Measurements from ENCODE around the gene TRIO. TPM values are rescaled to one million over a fixed set of nuclear protein-coding genes. Genes with fewer than 3 reads are reported as not detected.
"Not testable (repeated sequence)": the region's sequence is repeated elsewhere in the genome, so short reads cannot be mapped to it uniquely, and the experiment has no call there.

Gene TRIO
- 21.6 TPM for polyA plus RNA-seq (2013, experiment 1 of 2)
- polyA plus RNA-seq (2013, experiment 2 of 2): 22.4 TPM

DNA sequence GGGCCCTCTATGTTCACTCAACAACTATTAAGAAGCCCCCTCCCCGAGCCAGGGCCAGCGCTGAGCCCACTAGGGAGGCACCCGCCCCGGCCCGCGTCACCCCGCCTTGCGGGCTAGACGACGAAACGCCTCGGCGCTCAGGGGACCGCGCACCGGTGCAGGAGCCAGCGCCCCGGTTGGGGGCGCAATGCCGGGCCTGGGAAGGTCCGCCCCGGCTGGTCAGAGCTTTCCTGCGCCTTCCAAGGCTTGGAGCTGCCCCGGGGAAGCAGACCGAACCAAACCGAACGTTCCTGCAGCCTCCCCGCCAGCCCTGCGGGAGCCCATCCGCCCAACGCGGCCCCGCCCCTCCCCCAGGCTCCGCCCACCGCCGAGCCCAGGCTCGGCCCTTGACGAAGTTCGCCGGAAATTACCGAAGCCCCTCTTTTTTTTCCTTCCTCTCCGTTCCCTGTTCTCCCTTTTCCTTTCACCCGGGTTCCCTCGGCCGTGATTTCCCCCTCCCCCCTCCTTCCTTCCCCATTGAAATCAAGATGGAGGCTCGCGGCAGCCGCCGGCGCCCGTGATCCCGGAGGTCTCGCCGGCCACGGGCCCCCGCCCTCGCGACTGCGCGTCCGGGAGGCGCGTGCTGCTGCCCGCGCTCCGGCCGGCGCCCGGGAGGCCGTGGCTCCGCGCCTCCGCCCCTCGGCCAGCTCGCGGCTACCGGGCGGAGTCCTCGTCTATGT, at the start of gene TRIO:
TSS of gene TRIO (plus strand) at position 516 of the 719 bp plus-strand sequence. CDS start 384 bp downstream, outside the sequence.
- Histone ChIP-seq H3K4me3 (ENCODE audit: low read length in 2 of 2) (peak within 1 kb of the TSS; percentile 97 to 99), H3K79me1 (ENCODE audit: low read depth, low read length) (peaks cover 7% of the 10 kb centered on the region), H3K27ac (replicated peaks; ENCODE audit: low read length) (peak within 1 kb of the TSS; percentile 94), H4K91ac (ENCODE audit: low read depth, low read length, poor library complexity) (no peak within 1 kb of the TSS), H3K27me3 (ENCODE audit: control insufficient read depth in 3 of 3, insufficient read depth in 3 of 3, low read depth in 1 of 3, low read length in 3 of 3) (peaks cover 0 to 5% (median 0%) of the 10 kb centered on the region in 3 experiments), H3K18ac (ENCODE audit: low read length) (peak within 1 kb of the TSS; percentile 97), H2BK15ac (ENCODE audit: low read length) (peak within 1 kb of the TSS; percentile 68), H3K4me1 (ENCODE audit: control insufficient read depth in 2 of 2, insufficient read depth in 1 of 2, low read depth in 1 of 2, low read length in 2 of 2) (peaks cover 12 to 18% of the 10 kb centered on the region in 2 donors), H3K14ac (ENCODE audit: low read length) (peak within 1 kb of the TSS; percentile 87), H2BK5ac (ENCODE audit: low read length) (no peak within 1 kb of the TSS), H3K36me3 (replicated peaks in 1 of 2; ENCODE audit: control insufficient read depth in 2 of 2, insufficient read depth in 2 of 2, low read length in 2 of 2) (no peaks in the 10 kb centered on the region), H3K9me3 (replicated peaks in 1 of 2; ENCODE audit: control insufficient read depth in 2 of 2, insufficient read depth in 1 of 2, low read depth in 1 of 2, low read length in 2 of 2) (no peaks in the 10 kb centered on the region), H3K23ac (ENCODE audit: low read depth, low read length, poor library complexity) (peak within 1 kb of the TSS; percentile 25), H2BK12ac (ENCODE audit: low read length) (no peak within 1 kb of the TSS), H3K4me2 (ENCODE audit: insufficient read depth, low read length, poor library complexity, severe bottlenecking) (peak within 1 kb of the TSS; percentile 87), H3K4ac (ENCODE audit: low read length) (no peak within 1 kb of the TSS), H3K9ac (ENCODE audit: low read depth, low read length, poor library complexity) (peak within 1 kb of the TSS; percentile 96), H2AK5ac (ENCODE audit: low read depth, low read length) (peak within 1 kb of the TSS; percentile 85), H2BK120ac (ENCODE audit: low read depth, low read length) (peak within 1 kb of the TSS; percentile 41), H2AFZ (ENCODE audit: low read length) (peak within 1 kb of the TSS; percentile 99), H4K8ac (ENCODE audit: low read depth, low read length) (no peak within 1 kb of the TSS)
- DNase-seq (ENCODE audit: low spot score): peak; percentile 93
- WGBS, 2 donors (ENCODE audit: extremely low coverage in 2 of 2, insufficient read length in 2 of 2, insufficient replicate concordance in 1 of 2): no CpG with 5 or more reads among the region's 79 CpGs

GRCh38 chr5:14097380-14097779, 45.8 kb upstream of the TRIO start:
- not testable (repeated sequence) for H3K4me3 ChIP-seq (ENCODE audit: low read length in 2 of 2); H4K8ac ChIP-seq (ENCODE audit: low read depth, low read length); H3K27me3 ChIP-seq (ENCODE audit: control insufficient read depth in 3 of 3, insufficient read depth in 3 of 3, low read depth in 1 of 3, low read length in 3 of 3); H3K4ac ChIP-seq (ENCODE audit: low read length); H3K9ac ChIP-seq (ENCODE audit: low read depth, low read length, poor library complexity); H3K9me3 ChIP-seq (replicated peaks in 1 of 2; ENCODE audit: control insufficient read depth in 2 of 2, insufficient read depth in 1 of 2, low read depth in 1 of 2, low read length in 2 of 2); H3K27ac ChIP-seq (replicated peaks; ENCODE audit: low read length); H2AFZ ChIP-seq (ENCODE audit: low read length); H2AK5ac ChIP-seq (ENCODE audit: low read depth, low read length); H2BK12ac ChIP-seq (ENCODE audit: low read length); H2BK5ac ChIP-seq (ENCODE audit: low read length); H3K79me1 ChIP-seq (ENCODE audit: low read depth, low read length); H3K23ac ChIP-seq (ENCODE audit: low read depth, low read length, poor library complexity); H3K4me2 ChIP-seq (ENCODE audit: insufficient read depth, low read length, poor library complexity, severe bottlenecking); H3K4me1 ChIP-seq (ENCODE audit: control insufficient read depth in 2 of 2, insufficient read depth in 1 of 2, low read depth in 1 of 2, low read length in 2 of 2); H3K36me3 ChIP-seq (replicated peaks in 1 of 2; ENCODE audit: control insufficient read depth in 2 of 2, insufficient read depth in 2 of 2, low read length in 2 of 2); H3K14ac ChIP-seq (ENCODE audit: low read length); H2BK120ac ChIP-seq (ENCODE audit: low read depth, low read length); H2BK15ac ChIP-seq (ENCODE audit: low read length); H3K18ac ChIP-seq (ENCODE audit: low read length); H4K91ac ChIP-seq (ENCODE audit: low read depth, low read length, poor library complexity); DNase-seq (ENCODE audit: low spot score)
- no CpG with 5 or more reads among the region's 2 CpGs for WGBS, 2 donors (ENCODE audit: extremely low coverage in 2 of 2, insufficient read length in 2 of 2, insufficient replicate concordance in 1 of 2)

DNA sequence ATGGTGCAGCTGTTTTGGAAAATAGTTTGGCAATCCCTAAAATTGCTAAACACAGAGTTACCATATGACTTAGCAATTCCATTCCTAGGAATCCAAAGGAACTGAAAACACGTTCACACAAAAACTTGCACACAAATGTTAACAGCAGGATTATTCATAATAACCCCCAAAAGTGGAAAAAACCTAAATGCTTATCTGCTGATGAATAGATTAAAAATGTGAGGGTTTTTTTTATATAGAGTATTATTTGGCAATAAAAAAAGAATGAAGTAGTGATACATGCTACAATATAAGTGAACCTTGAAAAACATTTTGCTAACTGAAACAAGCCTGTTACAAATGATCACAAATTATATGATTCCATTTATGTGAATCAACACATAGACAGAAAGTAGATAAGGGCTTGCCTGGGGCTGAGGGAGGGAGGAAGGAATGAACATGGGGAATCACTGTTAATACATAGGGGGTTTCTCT, 45.1 kb upstream of the TRIO start:
- no peak overlapping the region for H2AK5ac ChIP-seq (ENCODE audit: low read depth, low read length)

DNA sequence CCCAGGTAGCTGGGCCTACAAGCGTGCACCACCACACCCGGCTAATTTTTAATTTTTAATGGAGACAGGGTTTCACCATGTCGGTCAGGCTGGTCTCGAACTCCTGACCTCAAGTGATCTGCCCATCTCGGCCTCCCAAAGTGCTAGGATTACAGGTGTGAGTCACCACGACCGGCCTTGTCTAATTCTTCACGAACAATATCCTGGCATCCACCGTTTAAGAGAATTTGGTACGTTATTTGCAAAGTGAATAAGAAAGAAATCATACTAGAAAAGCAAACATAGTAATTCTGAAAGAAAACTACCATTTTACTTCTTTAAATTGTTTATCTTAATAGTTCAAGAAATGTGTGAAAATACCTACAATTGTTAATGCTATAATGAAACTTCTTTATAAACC, 42.9 kb upstream of the TRIO start:
- Histone ChIP-seq H2BK120ac (ENCODE audit: low read depth, low read length) (no peak overlapping the region), H3K27me3 (ENCODE audit: control insufficient read depth in 3 of 3, insufficient read depth in 3 of 3, low read depth in 1 of 3, low read length in 3 of 3) (no peaks in the 10 kb centered on the region), H3K36me3 (replicated peaks in 1 of 2; ENCODE audit: control insufficient read depth in 2 of 2, insufficient read depth in 2 of 2, low read length in 2 of 2) (no peaks in the 10 kb centered on the region), H3K79me1 (ENCODE audit: low read depth, low read length) (no peaks in the 10 kb centered on the region), H2BK12ac (ENCODE audit: low read length) (no peak overlapping the region), H2AK5ac (ENCODE audit: low read depth, low read length) (no peak overlapping the region), H2AFZ (ENCODE audit: low read length) (no peak overlapping the region), H3K9ac (ENCODE audit: low read depth, low read length, poor library complexity) (no peak overlapping the region), H4K8ac (ENCODE audit: low read depth, low read length) (no peak overlapping the region), H3K4ac (ENCODE audit: low read length) (no peak overlapping the region), H2BK5ac (ENCODE audit: low read length) (no peak overlapping the region), H3K4me3 (ENCODE audit: low read length in 2 of 2) (no peak overlapping the region), H2BK15ac (ENCODE audit: low read length) (no peak overlapping the region), H3K27ac (replicated peaks; ENCODE audit: low read length) (no peak overlapping the region), H3K4me2 (ENCODE audit: insufficient read depth, low read length, poor library complexity, severe bottlenecking) (no peak overlapping the region), H4K91ac (ENCODE audit: low read depth, low read length, poor library complexity) (no peak overlapping the region), H3K14ac (ENCODE audit: low read length) (no peak overlapping the region), H3K23ac (ENCODE audit: low read depth, low read length, poor library complexity) (no peak overlapping the region), H3K9me3 (replicated peaks in 1 of 2; ENCODE audit: control insufficient read depth in 2 of 2, insufficient read depth in 1 of 2, low read depth in 1 of 2, low read length in 2 of 2) (peaks cover 0 to 5% of the 10 kb centered on the region in 2 donors), H3K4me1 (ENCODE audit: control insufficient read depth in 2 of 2, insufficient read depth in 1 of 2, low read depth in 1 of 2, low read length in 2 of 2) (peaks cover 0 to 5% of the 10 kb centered on the region in 2 donors), H3K18ac (ENCODE audit: low read length) (no peak overlapping the region)
- WGBS, 2 donors (ENCODE audit: extremely low coverage in 2 of 2, insufficient read length in 2 of 2, insufficient replicate concordance in 1 of 2): no CpG with 5 or more reads among the region's 10 CpGs
- DNase-seq (ENCODE audit: low spot score): no peak

More for the DNA sequence above, 45.1 kb upstream of the TRIO start:
- no peak overlapping the region for H3K4me3 ChIP-seq (ENCODE audit: low read length in 2 of 2)
- no peak overlapping the region for H3K27ac ChIP-seq (replicated peaks; ENCODE audit: low read length)
- H3K4ac ChIP-seq (ENCODE audit: low read length): no peak overlapping the region
- H3K36me3 ChIP-seq (replicated peaks in 1 of 2; ENCODE audit: control insufficient read depth in 2 of 2, insufficient read depth in 2 of 2, low read length in 2 of 2): no peaks in the 10 kb centered on the region
- H3K4me2 ChIP-seq (ENCODE audit: insufficient read depth, low read length, poor library complexity, severe bottlenecking): no peak overlapping the region
- H3K14ac ChIP-seq (ENCODE audit: low read length): no peak overlapping the region
- H4K91ac ChIP-seq (ENCODE audit: low read depth, low read length, poor library complexity): no peak overlapping the region
- H3K18ac ChIP-seq (ENCODE audit: low read length): no peak overlapping the region
- H3K9ac ChIP-seq (ENCODE audit: low read depth, low read length, poor library complexity): no peak overlapping the region
- no peak overlapping the region for H2AFZ ChIP-seq (ENCODE audit: low read length)
- H2BK5ac ChIP-seq (ENCODE audit: low read length): no peak overlapping the region
- no peak overlapping the region for H4K8ac ChIP-seq (ENCODE audit: low read depth, low read length)
- H2BK120ac ChIP-seq (ENCODE audit: low read depth, low read length): no peak overlapping the region
- no peaks in the 10 kb centered on the region for H3K27me3 ChIP-seq (ENCODE audit: control insufficient read depth in 3 of 3, insufficient read depth in 3 of 3, low read depth in 1 of 3, low read length in 3 of 3)
- H2BK12ac ChIP-seq (ENCODE audit: low read length): no peak overlapping the region
- no peaks in the 10 kb centered on the region for H3K9me3 ChIP-seq (replicated peaks in 1 of 2; ENCODE audit: control insufficient read depth in 2 of 2, insufficient read depth in 1 of 2, low read depth in 1 of 2, low read length in 2 of 2)
- peaks cover 0 to 7% of the 10 kb centered on the region in 2 donors for H3K4me1 ChIP-seq (ENCODE audit: control insufficient read depth in 2 of 2, insufficient read depth in 1 of 2, low read depth in 1 of 2, low read length in 2 of 2)
- H3K79me1 ChIP-seq (ENCODE audit: low read depth, low read length): no peaks in the 10 kb centered on the region
- no peak overlapping the region for H3K23ac ChIP-seq (ENCODE audit: low read depth, low read length, poor library complexity)
- H2BK15ac ChIP-seq (ENCODE audit: low read length): no peak overlapping the region
- no peak for DNase-seq (ENCODE audit: low spot score)
- no CpG with 5 or more reads among the region's 1 CpG for WGBS, 2 donors (ENCODE audit: extremely low coverage in 2 of 2, insufficient read length in 2 of 2, insufficient replicate concordance in 1 of 2)

All from neuronal stem cell (in vitro differentiated cells).